Amygdala (tissue), 56 donors: ENCODE results near the gene ZXDC.

Source experiments
- DNase-seq, 56 donors: peaks; one replicate each; lab custom pipeline; 2025; lab: John Stamatoyannopoulos, UW

The ZXDC gene

GRCh38 chr3:126512026-126512425 lies 36.3 kb upstream of the ZXDC start:
- DNase-seq, result peak in 13 of 56 donors; percentile 13 to 65 (median 37)

GRCh38 chr3:126511291-126511690 lies 35.6 kb upstream of the ZXDC start:
- no peak for DNase-seq

GRCh38 chr3:126510308-126510910 lies 34.7 kb upstream of the ZXDC start:
- no peak for DNase-seq

DNA sequence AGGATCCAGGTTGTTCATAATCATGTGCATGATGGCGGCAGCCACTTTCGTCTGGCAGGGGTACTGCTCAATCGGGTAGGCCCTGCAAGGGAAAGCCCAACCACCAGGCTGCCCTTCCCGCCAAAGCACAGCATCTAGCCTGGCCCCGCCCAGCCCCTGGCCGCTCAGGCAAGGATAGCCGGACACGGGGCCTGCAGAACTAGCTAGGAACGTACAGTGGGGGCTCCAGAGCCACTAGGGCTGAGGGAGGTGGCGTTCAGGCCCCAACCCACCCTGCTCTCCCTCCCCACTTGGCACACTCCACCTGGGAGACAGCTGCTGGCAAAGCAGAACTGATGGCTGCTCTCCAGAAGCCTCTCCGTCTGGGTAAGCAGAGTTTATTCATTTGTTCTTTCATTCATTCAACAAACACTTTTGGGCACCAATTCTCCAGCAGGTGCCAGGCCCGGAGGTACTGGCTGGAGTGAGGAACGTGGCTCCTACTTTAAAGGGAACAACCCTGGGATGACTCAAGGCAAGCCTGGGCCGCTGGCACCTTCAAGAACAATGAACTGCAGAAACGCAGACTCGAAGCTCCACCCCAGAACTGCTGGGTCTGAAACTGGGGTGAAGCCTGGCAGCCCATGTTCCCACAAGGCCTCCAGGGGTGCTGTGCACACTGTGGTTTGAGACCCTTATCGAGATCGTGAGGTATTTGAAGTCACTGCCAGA lies 34.1 kb upstream of the ZXDC start:
- DNase-seq, result no peak

DNA sequence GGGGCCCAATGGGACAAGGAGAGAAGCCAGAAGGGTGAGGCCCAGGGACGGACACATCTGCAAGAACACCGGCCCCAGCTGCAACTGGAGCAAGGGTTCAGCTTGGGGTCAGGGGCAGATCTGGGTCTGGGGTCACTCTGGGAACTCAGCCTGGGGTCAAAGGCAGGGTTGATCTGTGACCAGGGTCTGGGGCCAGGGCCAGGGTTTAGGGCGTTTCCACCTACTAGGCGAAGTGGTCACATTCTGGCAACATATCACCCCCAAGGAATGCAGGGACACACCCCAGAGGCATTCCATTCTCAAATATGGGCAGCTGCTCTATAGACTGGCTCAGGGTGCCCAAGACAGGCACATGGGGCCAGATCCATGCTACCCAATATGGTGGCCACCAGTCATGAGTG lies 32.9 kb upstream of the ZXDC start:
- no peak for DNase-seq

DNA sequence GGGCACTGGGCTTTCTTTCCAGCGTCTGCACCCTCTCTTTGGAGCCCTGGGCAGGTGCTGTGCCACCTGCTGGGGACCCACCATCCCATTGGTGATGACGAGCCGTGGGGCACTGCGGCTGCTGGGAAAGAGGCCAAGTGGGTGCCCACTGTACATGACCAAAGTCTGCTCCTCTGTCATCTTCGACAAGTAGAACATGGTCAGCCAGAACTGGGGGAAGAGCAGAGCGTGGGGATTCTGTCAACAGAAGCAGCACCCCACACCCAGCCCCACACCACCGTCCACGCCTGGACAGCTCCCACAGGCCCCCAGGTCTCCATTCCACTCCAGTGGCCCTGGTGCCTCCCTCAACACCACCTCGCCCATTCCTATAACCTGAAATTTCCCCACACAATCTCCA lies 32.2 kb upstream of the ZXDC start:
- no peak for DNase-seq

- no peak for DNase-seq
These were observed 28.0 kb upstream of the ZXDC start for GRCh38 chr3:126503701-126504100.

GRCh38 chr3:126502656-126503055 lies 27.0 kb upstream of the ZXDC start:
- no peak for DNase-seq

GRCh38 chr3:126501736-126502135 lies 26.0 kb upstream of the ZXDC start:
- DNase-seq, result no peak

GRCh38 chr3:126501054-126501453 lies 25.4 kb upstream of the ZXDC start:
- no peak for DNase-seq

DNA sequence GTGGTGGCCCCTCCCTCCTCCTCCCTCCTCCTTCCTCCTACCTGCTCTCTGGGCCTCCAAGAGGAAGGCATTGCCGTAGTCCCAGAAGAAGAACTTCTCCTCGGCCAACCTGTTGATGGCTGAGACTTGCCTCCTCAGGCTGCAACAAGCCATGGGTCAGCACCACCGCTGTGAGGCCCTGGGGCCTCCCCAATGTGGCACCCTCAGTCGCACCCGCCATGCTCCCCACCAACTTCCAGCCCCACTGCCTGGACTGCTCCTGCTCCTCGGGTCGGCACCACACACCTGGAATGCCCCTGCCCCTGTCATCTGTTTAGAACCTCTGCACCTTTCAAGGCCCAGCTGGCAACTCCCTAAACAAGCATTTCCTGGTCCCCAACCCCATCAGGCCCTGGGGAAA lies 24.3 kb upstream of the ZXDC start:
- no peak for DNase-seq

GRCh38 chr3:126499401-126499800 lies 23.7 kb upstream of the ZXDC start:
- DNase-seq, result no peak

DNA sequence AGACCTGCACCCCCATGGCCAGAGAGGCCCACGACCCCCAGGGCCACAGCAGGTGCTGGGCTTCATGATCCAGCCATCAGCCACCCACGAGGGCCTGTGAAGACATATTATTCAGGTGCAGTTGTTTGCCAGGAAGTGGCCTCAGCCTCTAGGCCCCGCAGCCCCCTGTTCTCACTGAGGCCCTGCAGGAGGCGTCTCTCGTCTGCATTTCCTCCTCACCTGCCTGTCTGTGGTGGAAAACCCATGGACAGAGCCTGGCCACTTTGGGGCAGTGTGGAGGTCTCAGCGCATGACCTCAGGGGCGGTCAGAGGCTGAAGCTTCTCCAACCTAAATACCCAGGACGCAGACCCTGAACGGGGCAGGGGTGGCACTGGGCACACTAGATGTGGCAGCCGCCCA lies 23.2 kb upstream of the ZXDC start:
- DNase-seq, result no peak

DNA sequence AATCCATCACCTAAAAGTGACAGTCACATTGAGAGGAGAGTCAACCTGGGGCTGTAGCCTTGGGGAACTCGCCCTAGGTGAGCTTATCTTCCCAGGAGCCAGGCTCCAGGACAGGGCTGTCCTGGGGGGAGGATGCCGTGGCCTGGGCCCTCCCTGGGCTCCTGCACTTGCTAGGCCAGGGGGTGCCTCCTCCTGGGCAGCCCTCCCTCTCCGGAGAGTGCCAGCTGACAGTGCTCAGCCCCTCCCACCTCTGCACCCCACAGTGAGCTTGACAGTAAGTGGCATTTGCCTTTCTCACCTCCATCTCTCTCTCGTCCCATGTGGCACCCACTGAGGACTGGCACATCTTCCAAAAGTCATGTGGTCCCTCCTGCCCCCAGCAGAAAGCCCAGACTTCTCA lies 22.8 kb upstream of the ZXDC start:
- DNase-seq, result no peak

- no peak for DNase-seq
These were observed 22.3 kb upstream of the ZXDC start for GRCh38 chr3:126497956-126498355.

GRCh38 chr3:126496894-126497850 lies 21.5 kb upstream of the ZXDC start:
- no peak for DNase-seq

GRCh38 chr3:126495786-126496185 lies 20.1 kb upstream of the ZXDC start:
- DNase-seq, result no peak

- DNase-seq, result no peak
These were observed 19.2 kb upstream of the ZXDC start for GRCh38 chr3:126494970-126495230.

DNA sequence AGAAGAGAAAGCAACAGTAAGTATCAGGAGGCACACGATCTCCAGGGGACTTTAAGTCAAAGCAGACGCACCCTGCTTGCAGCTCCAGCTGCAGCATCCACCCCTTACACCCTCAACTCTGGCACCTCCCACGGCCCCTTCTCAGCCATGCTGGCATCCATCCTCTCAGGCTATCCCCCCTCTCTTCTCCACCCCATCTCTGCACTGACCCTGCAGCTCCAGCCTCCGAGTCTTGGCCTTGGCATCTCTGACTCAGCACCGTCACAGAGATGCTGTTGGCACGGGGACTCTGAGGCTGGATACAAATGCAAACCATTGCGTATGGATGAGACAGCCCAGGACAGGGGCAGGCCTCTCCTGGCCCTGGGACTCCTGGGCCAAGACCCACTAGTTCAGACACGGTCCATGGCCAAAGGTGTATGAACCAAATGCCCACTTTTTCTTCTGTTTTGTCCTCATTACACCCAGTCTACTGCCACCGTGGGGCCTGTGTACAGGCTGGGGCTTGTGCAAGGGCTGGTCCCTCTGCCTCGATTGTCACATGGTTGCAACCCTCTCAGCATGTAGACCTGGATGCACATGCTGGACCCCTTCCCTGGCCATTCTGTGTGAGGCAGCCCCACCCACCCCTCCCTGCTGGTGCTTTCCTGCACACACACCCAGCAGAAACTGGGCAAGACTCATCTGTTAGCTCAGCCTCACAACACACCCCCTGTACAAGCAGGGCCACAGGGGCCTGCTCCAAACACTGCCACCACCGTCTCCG lies 18.7 kb upstream of the ZXDC start:
- DNase-seq, result peak in 9 of 56 donors; percentile 13 to 41 (median 20)

DNA sequence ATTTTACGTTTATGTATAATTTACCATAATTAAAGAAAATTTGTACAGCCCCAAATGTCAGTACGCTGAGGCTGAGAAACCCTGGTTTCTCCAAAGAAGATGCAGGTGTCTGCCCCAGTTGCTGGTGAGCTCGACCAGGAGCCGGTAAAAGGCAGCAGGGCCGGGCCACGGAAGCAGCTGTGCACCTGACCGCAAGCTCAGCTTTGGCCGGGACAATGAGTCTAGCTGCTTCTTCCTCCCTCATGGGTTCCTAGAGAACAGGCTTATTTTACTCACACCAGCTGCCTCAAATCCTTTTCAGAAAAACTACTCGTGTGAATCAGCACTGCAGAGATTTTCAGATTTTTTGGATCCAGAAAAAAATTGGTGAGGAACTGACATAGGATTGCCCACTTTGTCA lies 18.0 kb upstream of the ZXDC start:
- DNase-seq, result no peak

DNA sequence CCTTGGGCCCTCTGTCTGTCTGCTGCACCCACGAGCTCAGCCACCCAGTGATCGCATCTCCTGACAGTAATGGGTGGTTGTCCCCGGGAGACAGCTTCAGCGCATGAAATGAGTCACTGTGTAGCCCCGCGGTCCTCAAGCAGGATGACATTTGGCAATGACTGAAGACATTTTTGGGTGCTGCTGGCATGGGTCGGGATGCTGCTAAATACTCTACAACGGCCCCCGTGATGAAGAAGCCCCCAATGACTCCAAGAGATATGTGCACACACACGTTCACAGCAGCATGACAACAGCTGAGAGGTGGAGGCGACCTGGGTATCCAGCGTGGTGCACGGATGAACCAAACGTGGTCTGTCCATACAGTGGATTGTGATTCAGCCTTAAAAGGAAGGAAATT lies 17.4 kb upstream of the ZXDC start:
- no peak for DNase-seq
